CD4-positive, alpha-beta T cell treated with Interleukin-10 for 1 hour (primary cell): ENCODE results near the gene CYTH2.
"Not testable (repeated sequence)": the region's sequence is repeated elsewhere in the genome, so short reads cannot be mapped to it uniquely, and the experiment has no call there.

Source experiments
- DNase-seq: peaks from one replicate; pipeline ENCODE4 v3.0.0-alpha.2; 2020

CYTH2 gene

DNA sequence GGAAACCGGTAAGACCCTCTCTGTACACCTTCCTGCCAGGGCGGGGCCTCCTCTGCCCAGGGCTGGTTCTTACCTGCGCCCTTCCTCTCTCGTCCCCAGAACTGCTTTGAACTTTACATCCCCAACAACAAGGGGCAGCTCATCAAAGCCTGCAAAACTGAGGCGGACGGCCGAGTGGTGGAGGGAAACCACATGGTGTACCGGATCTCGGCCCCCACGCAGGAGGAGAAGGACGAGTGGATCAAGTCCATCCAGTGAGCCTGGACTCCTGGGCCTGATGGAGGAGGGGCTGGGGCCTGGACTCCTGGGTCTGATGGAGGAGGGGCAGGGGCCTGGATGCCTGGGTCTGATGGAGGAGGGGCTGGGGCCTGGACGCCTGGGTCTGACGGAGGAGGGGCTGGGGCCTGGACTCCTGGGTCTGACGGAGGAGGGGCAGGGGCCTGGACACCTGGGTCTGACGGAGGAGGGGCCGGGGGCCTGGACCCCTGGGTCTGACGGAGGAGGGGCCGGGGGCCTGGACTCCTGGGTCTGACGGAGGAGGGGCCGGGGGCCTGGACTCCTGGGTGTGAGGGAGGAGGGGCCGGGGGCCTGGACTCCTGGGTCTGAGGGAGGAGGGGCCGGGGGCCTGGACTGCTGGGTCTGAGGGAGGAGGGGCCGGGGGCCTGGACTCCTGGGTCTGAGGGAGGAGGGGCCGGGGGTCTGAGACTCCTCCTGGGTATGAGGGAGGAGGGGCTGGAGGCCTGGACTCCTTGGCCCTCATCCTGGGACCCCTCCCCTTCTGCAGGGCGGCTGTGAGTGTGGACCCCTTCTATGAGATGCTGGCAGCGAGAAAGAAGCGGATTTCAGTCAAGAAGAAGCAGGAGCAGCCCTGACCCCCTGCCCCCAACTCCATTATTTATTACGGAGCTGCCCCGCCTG lies 9.4 kb downstream of the CYTH2 start:
- no peak for DNase-seq

DNA sequence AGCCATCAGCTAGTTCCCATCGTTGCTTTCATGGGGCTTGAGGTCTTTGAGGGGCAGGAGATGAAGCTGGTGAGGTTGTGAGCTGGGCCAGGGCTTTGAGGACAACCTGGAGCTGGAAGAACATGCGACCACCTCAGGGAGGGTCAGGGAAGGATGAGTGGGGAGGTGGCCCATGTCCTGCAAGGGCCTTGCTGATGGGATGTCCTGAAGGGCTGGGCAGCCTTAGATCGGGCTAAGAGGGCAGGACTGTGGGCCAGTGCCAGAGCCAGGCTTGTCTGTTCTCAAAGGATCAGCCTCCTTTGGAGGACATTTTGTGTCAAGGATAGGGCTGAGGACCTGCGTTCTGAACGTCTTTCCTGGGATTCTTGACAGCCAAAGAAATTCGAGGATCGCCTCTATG lies 10.5 kb downstream of the CYTH2 start:
- no peak for DNase-seq

DNA sequence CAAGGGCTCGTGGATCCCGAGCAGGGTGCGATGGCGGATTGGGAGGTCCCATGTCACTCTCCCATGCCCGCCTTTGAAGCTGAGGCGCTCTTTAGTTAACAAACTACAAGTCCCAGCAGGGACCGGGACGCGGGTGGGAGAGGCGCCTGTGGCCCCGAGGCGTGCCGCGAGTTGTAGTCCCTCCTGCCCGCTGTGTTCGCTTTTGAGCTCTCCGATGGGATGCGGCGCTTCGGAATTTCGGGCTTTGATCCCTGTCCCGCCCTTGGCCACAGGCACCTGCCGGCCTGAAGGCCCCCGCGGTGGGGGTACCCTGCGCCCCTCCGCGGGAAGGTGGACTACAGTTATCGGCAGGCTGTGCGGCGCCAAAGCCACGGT lies 11.0 kb downstream of the CYTH2 start:
- DNase-seq = peak; percentile 51

DNA sequence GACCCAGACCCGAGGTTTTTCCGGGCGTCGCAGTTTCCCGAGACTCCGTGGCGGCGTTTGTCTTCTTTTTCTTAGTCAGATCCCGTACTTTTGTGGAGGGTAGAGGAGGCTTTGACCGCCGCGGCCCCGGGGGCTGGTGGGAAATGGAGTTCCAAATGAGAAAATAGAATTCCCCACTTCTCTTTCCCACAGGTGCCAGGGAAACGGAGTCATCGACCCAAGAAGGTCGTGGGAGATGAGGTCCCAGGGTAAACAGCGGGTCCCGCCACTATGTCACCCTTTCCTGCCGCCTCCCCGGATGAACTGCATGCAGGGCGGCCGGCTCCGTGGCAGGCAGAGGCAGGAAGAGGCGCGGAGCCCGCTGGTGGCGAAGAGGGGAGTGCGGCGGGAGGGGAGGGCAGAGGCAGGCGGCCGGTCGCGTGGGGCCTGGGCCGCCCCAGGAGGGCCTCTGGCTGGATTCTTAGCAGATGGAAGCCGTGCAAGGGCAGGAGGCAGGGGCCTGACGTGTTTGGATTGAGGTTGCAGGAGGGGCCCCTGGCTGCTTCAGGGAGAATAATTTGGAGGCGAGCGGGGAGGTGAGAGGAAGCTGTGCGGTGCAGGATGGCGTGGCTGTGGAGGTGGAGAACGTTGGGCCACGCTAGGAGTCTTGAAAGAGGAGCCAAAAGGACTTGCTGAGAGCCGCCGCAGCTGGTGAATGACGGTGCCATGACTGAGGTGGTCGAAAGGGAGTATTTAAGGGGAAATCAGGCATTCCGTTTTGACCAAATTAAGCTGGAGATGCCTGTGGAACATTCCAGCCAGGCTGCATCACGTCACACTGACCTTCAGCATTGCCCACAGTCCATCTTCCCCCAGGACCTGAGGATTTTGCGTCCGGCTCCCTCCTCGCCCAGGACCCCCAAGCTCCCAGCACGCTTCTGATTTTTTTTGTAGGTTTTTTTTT lies 11.7 kb downstream of the CYTH2 start:
- DNase-seq = peak; percentile 60

DNA sequence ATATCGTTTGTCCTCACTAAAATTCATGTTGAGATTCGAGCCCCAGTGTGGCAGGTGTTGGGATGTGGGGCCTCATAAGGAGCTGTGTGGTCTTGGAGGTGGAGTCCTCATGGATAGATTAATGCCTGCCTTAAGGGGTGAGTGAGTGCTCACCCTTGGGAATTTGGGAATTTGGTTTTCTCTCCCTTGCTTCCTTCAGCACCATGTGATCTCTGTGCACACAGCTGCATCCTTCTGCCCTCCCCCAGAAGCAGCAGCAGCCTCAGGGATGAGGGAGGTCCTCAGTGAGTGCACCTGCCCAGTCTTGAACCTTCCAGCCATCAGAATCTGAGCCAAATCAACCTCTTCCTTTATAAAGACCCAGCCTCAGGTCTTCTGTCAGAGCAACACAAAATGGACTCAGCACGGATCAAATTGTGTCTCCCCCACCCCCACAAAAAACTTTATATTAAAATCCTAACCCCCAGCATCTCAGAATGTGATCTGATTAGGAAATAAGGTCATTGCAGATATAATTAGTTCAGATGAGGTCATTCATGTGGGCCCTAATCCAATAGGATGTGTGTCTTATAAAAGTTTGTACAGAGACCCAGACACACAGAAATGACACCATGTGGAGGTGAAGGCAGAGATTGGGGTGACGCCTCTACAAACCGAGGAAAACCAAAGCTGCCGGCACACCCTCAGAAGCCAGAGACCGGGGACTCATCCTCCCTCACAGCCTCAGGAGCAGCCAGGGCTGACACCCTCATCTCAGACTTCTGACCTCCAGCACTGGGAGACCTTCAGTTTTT lies 12.9 kb downstream of the CYTH2 start:
- no peak for DNase-seq

DNA sequence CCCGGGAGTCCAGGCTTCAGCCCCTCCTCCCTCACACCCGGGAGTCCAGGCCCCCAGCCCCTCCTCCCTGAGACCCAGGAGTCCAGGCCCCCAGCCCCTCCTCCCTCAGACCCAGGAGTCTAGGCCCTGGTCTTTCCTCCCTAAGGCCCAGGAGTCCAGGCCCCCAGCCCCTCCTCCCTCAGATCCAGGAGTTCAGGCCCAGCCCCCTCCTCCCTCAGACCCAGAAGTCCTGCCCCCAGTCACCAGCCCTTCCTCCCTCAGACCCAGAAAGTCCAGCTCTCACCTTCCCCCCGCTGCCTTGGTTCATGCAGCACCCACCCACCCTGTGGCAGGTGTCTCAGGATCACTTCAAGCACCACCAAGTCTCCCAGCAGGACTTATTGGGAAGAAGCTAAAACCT lies 14.1 kb downstream of the CYTH2 start:
- DNase-seq = no peak

DNA sequence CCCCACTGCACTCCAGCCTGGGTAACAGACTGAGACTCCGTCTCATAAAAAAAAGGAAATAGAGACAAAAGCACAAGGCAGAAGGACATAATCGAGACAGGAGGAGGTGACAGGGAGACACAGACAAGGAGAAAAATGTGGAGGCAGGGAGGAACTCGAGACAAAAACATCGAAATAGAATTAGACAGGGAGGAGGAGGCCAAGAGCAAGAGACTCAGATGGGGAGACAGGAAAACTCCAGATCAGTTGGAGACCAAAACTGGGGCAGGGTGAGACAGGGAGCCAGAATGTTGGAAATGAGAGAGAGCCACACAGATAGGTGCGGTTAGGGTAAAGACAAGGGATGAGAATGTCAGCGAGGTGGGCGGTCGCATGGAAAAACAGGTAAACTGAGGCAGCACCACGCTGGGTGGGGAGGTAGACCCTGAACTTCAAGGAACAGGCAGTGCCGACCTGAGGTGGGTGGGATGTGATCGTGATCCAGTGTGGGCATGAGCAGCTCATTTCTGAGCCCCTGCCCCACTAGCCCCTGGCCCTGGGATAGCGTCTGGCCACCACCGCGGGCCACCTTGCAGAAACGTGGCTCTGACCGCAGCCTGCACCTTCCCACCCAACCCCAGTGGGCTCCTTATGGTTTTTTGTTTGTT lies 15.2 kb downstream of the CYTH2 start:
- DNase-seq = no peak

DNA sequence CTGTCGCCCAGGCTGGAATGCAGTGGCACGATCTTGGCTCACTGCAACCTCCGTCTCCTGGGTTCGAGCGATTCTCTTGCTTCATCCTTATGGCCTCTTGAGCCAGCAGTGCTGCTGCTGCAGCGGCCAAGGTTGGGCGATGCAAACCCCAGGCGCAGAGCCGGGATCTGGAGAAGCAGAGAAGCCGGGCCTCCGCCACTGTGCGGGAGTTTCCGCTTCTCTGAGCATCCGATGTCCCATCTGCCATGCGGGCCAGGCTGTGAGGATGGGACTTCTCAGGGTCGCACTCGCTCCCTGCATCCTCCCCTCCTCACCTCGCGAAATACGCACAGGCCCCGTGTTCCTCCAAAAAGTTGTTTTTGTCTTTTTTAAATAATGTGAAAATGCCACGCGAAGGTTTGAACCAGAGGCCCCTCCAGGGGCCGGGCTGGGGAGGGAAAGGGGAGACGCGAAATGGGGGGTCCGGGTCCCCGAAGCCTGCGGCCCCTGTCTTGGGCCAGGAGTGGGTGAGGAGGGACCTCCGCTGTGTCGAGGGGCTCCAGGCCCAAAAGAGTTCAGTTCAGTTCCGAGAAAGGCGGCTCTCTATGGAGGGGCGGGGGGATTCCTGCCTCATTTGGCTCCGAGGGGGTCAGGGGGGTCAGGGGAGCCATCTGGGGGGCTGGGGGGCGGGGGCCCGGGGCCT lies 15.9 kb downstream of the CYTH2 start:
- DNase-seq = no peak

DNA sequence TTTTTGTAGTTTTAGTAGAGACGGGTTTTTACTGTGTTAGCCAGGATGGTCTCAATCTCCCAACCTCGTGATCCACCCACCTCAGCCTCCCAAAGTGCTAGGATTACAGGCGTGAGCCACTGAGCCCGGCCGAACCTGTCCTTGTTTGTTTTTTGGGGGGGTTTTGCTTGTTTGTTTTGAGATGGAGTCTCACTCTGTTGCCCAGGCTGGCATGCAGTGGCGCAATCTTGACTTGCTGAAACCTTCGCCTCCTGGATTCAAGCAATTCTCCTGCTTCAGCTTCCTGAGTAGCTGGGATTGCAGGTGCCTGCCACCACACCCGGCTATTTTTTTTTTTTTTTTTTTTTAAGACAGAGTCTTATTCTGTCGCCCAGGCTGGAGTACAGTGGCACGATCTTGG lies 17.5 kb downstream of the CYTH2 start:
- not testable (repeated sequence) for DNase-seq

DNA sequence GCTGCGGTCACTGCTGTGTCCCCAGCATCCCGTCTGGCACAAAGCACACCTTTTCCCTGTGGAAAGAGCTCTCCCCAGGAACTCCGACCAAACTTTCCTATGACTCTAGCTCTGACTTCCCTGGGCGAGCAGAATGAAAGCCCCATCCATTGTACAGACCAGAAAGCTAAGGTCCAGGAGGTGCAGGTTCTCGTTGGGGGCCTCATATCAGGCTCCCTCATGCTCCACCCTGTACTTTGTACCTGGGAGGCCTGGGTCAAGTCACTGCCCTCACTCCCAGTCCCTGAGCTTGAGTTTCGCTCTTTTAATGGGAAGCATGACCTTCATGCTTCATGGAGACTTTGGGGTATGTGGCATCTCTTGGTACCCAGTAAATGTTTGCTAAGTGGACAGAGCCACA lies 18.4 kb downstream of the CYTH2 start:
- no peak for DNase-seq

DNA sequence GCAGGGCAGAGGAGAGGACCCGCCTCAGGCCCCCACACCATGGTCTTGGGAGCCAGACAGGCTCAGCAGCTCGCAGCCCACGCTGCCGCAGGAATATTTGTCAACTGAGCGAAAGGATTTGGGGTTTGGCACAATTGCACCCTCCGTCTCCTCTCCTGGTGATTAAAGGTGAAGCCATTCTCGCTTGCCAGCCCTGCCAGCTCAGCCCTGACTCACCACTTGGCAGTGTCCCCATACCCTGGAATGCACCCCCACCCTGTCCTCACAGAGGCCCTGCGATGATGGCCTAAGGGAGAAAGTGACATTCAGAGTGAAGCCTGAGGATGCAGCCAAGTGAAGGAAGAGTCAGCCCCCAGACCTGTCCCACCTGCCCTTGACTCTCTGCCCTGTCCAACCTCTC lies 18.8 kb downstream of the CYTH2 start:
- no peak for DNase-seq

DNA sequence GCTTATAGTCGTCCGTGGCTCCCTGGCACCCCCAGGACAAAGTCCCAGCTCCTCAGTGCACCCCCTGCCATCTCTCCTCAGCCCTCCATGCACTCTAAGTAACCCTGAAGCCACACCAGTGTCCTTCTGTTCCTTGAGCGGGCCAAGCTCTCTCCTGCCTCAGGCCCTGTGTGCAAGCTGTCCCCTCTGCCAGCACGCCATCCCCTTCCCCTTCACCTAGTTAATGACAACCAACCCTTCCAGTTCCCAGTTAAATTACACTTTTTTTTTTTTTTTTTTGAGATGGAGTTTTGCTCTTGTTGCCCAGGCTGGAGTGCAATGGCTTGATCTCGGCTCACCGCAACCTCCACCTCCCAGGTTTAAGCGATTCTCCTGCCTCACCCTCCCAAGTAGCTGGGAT lies 19.3 kb downstream of the CYTH2 start:
- DNase-seq = not testable (repeated sequence)

DNA sequence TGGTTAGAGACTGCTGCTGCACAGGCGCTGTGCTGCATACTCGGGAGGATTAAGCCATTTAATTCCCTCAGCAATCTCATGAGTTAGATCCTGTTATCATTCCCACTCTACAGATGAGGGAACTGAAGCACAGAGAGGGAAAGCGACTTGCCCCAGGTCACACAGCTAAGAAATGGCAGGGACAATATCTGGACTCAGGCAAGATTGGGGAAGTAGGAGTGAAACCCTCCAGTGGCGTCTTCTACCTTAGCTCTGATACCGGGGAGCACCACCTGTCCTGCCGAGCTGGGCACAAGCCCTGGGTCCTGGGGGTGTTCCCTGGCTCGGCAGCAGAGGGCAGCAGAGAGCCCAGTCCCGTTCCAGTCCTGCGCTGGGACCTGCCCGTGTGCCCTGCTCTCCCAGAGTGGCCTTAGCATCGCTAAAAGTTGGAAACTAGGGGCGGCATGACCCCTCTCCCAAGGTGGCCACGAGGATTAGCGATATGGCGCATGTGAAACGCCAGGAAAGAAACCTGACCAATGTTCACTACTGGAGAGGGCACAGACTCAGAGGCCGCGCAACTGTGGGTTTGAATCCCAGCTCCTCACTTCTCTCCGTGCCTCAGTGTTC lies 20.5 kb downstream of the CYTH2 start:
- DNase-seq = peak; percentile 84

DNA sequence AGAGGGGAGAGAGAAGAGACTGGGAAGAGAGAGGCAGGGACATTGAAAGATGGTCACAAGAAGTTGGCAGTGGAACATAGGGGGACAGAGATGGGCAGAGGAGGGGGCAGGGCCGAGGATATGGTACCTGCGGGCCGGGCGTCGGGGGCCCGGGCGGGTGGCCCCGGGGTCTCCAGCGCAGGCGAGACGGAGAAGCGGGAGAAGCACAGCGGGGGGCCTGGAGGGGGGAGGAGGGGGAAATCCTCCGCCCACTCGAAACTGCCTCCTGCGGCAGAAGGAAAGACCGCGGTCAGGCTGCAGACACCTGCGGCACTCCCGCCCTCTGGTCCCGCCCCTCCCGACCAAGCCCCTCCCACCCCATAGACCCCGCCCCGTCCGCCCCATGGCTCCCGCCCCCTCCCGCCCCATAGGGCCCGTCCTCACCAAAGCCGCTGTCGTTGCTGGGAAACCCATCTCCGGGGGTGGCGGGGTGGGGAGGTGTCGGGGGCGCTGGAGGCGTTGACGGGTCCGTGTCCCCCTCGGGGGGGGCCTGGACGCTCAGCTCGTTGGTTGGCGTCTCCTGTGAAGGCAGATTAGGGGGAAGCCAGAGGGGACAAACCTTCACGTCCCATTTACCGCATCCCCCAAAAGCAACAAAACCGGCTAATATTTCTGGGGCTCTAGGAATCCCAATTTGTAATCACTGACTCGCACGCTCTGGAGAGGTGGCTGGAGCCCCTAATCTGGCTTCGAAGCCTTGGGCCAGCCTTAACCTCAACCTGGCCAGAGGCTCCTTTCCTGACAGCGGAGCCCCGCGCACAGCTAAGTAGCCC lies 22.0 kb downstream of the CYTH2 start:
- DNase-seq = peak; percentile 76

DNA sequence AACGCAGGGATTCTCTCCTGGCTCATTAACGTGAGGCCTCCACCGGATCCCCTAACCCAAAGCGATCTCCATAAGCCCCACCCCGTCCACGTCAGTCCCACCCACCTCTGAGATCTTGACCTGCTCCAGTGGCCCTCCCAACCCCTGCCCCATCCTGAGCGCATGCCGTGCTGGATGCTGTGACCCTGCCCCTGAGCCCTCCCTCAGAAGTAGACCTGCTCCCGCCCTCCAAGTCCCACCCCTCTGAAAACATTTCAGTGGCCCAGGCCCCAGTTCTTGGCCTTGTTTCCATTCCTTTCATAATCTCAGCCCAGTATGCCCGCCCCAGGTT lies 22.6 kb downstream of the CYTH2 start:
- no peak for DNase-seq

DNA sequence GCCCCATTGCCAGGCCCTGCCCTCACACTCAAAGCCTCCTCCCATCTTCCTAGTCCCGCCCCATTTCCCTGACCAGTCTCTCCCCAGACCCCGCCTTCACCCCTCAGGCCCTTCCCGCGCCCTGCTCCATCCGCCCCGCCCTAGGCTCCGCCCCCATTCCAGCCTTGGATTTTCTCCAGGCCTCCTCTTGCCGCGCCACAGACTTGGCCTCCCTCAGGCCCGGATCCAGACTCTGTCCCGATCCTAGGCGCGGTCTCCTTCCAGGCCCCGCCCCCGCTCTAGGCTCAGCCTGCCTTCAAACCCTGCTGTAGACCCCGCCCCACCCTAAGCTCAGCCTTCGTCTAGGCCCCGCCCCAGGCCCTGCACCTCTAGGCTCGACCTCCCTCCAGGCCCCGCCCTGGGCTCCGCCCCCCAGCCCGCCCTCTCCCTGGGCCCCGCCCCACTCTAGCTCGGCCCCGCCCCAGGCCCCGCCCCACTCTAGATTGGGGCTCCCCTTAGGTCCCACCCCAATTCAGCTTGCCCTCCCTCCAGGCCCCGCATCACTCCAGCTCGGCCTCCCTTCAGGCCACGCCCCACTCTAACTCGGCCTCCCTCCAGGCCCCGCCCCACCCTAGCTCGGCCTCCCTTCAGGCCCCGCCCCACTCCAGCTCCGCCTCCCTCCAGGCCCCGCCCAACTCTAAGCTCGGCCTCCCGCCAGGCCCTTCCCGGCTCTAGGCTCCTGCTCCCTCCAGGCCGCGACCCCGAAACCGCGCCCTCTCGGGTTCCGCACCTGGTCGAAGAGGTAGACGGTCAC lies 24.0 kb downstream of the CYTH2 start:
- DNase-seq = peak; percentile 86

DNA sequence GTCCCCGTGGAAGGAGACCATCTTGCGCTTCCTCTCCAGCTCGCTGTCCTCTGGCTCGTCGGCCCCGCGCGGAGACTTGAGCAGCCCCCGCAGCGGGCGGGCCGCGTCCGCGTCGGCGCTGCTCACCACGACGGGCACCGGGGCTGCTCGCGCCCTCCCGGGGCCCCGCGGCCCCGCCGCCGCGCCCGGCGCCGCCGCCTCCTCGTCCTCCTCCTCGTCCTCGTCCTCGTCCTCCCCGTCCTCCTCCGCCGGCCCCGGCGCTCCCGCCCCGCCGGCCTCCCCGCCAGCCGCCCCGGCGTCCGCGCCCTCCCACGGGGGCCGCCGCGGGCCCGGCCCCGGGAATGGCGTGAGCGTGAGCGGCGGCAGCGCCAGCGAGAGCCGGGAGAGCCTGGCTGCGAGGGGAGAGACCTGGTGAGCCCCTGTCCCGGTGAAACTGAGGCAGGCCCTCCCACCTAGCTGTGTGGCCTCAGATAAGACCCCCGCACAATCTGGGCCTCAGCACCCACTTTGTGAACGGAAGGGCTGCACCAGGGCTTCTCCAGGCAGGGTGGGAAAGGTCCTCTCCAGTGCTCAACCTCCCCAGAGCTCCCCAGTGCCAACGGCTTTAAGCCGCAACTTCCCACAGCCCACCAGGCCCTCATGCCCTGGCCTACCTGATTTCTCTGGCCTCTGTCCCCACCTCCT lies 24.7 kb downstream of the CYTH2 start:
- no peak for DNase-seq

DNA sequence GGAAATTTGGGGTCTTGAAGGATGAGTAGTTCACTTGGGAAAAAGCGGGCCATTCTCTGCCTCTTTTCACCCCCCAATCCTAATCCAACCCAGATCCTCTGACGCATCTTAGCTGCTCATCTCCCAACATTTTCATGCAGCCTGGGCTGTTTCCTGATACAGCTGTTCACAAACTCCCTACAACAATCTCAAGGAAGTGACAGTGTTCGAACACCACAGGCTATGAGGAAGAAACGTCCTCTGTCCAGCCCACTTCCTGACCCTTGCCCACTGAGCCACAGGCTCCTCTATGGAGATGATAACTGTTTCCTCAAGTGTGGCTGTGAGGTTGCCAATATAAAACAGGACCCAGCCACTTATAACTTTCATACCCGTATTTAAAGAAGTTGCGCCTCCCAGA lies 26.2 kb downstream of the CYTH2 start:
- DNase-seq = no peak
